ENCODE results near the gene MAP3K10. TPM values are rescaled to one million over a fixed set of nuclear protein-coding genes. Genes with fewer than 3 reads are reported as not detected.

The MAP3K10 gene
- total RNA-seq, 2 experiments from 2014 or later = 19.9 to 25.4 TPM

DNA sequence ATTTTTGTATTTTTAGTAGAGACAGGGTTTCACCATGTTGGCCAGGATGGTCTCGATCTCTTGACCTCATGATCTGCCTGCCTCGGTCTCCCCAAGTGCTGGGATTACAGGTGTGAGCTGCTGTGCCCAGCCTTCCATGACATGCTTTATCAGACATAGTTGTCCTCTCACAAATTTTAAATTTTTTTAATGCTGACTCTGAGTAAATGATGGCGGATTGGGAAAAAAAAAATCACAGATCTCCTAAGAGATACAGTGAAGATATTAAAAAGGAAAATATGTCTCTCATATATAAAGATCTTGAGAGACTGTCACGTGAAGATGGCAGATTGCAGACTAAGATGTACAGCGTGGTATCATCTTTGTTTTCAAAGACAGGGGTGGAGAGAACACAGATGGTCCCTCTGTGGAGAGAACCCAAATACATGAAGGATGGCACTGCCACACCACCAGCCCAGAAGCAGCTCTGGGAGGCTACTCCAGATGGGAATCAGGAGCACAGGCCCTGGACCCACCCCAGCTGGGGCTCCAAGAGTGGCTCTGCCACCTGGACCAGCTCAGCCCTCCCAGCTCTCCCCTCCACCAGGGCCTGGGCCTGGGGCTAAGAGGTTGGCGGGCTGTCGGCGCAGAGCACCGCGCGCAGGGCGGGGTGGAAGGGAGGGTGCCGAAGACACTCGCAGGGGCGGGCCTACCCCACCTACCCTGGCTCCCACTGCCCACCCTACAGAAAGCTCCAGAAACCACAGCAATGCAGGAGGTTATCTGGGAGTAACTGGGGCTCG is 55.3 kb downstream of the MAP3K10 start:
- CTCF ChIA-PET = no interaction called here
- ATAC-seq (no peak), DNase-seq (no peak)
- Mint-ChIP-seq H3K27me3 (no peaks in the 10 kb centered on the region), H3K4me1 (peaks cover 1% of the 10 kb centered on the region), H3K9me3 (ENCODE audit: low read depth) (no peaks in the 10 kb centered on the region), H3K36me3 (peaks cover 3% of the 10 kb centered on the region), H3K4me3 (no peak overlapping the region), H3K27ac (no peak overlapping the region)

DNA sequence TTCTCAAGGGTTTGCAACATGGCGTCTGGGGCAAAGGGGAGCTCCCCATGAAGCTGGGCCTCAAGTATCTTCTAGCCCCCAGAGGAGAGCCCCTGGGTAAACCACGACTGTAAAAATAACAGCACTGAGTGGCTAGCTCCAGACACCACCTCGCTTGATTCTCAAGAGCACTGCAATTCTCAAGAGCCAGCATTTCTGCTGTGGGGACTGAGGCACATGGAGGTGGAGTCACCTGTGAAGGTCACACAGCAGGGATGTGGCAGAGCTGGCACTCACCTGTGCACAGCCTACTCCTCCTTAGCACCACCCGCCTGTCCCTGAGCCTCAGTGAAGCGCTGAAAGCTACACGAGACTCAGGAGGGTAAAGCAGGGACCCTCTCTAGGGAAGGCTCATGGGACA is 56.0 kb downstream of the MAP3K10 start:
- CTCF ChIA-PET = no interaction called here
- H3K4me1 Mint-ChIP-seq = peaks cover 1% of the 10 kb centered on the region
- no peaks in the 10 kb centered on the region for H3K27me3 Mint-ChIP-seq
- no peak overlapping the region for H3K27ac Mint-ChIP-seq
- no peak overlapping the region for H3K4me3 Mint-ChIP-seq
- peaks cover 3% of the 10 kb centered on the region for H3K36me3 Mint-ChIP-seq
- ATAC-seq (no peak), DNase-seq (no peak)
- no peaks in the 10 kb centered on the region for H3K9me3 Mint-ChIP-seq (ENCODE audit: low read depth)

DNA sequence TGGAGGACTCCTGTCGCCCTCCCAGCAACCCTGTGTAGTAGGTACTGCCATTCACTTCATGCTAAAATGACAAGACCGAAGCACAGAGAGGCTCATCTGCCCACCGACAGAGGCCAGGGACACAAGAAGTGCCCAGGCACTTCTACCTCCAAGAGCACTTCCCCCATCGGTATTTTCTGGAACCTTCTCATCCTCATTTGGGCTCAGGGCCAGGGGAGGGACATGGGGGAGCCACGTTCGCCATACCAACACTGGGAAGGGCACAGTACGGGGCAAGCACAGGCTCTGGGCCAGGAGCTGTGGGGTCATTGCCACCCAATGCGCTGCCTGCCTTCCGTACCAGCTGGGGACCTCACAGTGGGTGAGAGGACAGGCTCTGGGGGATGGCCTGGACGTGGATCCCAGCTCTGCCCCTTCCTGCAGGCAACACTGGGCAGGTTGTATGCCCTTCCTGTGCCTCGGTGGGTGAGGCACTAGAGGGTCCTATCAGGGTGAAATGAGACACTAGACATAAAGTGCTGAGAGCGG is 56.6 kb downstream of the MAP3K10 start:
- Mint-ChIP-seq H3K4me3 (no peak overlapping the region), H3K4me1 (peaks cover 1% of the 10 kb centered on the region), H3K9me3 (ENCODE audit: low read depth) (no peaks in the 10 kb centered on the region), H3K27ac (no peak overlapping the region), H3K36me3 (peaks cover 3% of the 10 kb centered on the region), H3K27me3 (no peaks in the 10 kb centered on the region)
- no peak for DNase-seq
- no peak for ATAC-seq
- CTCF ChIA-PET = no interaction called here

DNA sequence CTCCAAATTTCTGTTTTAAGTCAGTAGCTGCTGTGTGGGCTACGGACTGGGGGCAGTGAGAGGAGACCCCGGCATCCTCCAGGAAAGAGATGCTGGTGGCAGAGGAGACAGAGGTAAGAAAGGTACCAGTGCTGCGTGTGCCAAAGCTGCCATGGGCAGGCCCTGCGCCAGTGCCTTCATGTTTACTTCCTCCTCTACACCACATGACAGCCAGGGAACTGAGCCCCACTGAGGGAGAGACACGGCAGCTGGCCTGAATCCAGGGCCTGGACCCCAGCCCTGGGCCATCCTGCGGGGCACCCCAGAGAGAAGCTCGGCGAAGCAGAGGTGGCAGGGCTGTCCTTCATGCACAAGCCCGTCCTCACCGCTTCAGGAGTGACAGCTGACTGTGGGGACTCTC is 58.0 kb downstream of the MAP3K10 start:
- peaks cover 3% of the 10 kb centered on the region for H3K36me3 Mint-ChIP-seq
- no peak overlapping the region for H3K4me3 Mint-ChIP-seq
- peaks cover 1% of the 10 kb centered on the region for H3K4me1 Mint-ChIP-seq
- H3K27me3 Mint-ChIP-seq = no peaks in the 10 kb centered on the region
- ATAC-seq (no peak), DNase-seq (no peak)
- no peak overlapping the region for H3K27ac Mint-ChIP-seq
- no peaks in the 10 kb centered on the region for H3K9me3 Mint-ChIP-seq (ENCODE audit: low read depth)
- CTCF ChIA-PET = no interaction called here

DNA sequence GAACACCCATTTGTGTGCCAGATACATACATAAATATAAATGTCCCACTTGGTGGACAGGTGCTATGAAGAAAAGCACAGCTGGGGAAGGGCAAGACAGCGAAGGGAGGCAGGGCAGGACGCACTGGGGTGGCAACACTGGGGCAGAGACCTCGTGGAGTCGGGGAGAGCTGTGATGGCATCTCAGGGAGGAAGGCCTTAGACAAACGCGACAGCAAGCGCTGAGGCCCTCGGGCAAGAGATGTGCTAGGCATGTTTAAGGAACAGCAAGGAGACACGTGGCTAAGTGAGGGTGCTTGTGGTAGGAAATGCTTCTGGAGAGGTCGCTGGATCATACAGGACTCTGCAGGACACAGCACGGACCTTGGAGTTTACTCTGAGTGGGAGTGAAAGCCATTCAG is 58.6 kb downstream of the MAP3K10 start:
- no peak overlapping the region for H3K4me3 Mint-ChIP-seq
- ATAC-seq = no peak
- peaks cover 1% of the 10 kb centered on the region for H3K4me1 Mint-ChIP-seq
- CTCF ChIA-PET = no interaction called here
- H3K27me3 Mint-ChIP-seq = no peaks in the 10 kb centered on the region
- H3K27ac Mint-ChIP-seq = no peak overlapping the region
- DNase-seq = no peak
- peaks cover 3% of the 10 kb centered on the region for H3K36me3 Mint-ChIP-seq
- no peaks in the 10 kb centered on the region for H3K9me3 Mint-ChIP-seq (ENCODE audit: low read depth)

DNA sequence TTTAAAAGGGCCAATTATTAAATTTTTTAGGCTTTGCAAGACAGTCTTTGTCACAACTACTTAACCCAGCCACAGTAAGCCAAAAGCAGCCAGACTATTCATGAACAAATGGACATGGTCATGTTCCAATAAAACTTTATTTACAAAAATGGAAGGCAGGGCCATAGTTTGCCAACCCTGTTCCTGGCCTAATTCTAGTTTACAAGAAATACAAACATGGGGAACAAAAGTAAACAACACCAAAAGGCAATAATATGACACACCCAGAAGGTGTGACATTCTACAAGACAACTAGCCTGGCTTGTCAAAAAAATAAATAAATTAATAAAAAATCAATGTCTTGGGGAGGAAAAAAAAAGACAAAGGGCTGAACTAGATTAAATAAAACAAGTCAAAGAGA is 60.0 kb downstream of the MAP3K10 start:
- no peak for DNase-seq
- H3K9me3 Mint-ChIP-seq (ENCODE audit: low read depth) = no peaks in the 10 kb centered on the region
- H3K4me1 Mint-ChIP-seq = peaks cover 1% of the 10 kb centered on the region
- ATAC-seq = no peak
- H3K4me3 Mint-ChIP-seq = no peak overlapping the region
- no peak overlapping the region for H3K27ac Mint-ChIP-seq
- CTCF ChIA-PET = no interaction called here
- H3K27me3 Mint-ChIP-seq = no peaks in the 10 kb centered on the region
- peaks cover 8% of the 10 kb centered on the region for H3K36me3 Mint-ChIP-seq

DNA sequence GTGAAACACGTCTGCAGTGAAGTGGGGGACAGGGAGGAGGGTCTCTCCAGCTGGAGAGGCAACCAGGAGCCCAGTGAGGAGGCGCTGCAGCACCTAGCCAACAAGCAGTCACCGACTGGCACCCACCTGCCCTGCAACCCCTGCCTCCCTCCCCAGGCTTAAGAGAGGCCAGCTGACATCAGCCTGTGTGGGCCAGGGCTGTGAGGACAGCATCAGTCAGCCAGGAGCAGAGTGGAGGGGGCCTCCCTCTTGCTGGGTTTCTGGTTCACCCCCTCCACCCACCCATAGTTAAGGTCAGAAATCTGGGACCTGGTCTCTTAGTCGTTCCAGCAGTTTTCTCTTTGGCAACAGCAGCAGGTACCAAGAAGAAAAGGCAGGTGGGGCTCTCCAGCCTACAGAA is 60.8 kb downstream of the MAP3K10 start:
- H3K36me3 Mint-ChIP-seq = peaks cover 8% of the 10 kb centered on the region
- CTCF ChIA-PET = no interaction called here
- no peaks in the 10 kb centered on the region for H3K9me3 Mint-ChIP-seq (ENCODE audit: low read depth)
- no peaks in the 10 kb centered on the region for H3K27me3 Mint-ChIP-seq
- no peak for DNase-seq
- peaks cover 1% of the 10 kb centered on the region for H3K4me1 Mint-ChIP-seq
- ATAC-seq = no peak
- H3K4me3 Mint-ChIP-seq = no peak overlapping the region
- H3K27ac Mint-ChIP-seq = no peak overlapping the region

DNA sequence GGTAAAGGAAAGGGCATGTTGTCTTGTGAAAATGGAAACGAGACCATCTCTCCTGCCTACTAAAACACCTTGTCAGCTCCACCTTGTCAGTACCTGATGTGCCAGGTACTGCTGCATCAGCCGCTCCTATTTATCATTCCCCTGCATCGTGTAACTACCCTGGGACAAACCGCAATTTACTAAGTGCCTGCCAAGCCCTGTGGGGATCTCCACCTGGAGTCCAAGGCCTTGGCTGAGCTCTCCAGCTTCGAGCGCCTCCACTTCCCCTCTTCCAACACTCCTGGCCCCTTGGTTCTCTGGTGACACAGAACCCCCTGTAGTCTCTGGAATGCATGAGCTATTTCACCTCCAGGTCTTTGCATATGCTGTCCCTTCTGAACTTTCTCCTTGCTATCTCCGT is 61.2 kb downstream of the MAP3K10 start:
- CTCF ChIA-PET = no interaction called here
- no peak overlapping the region for H3K4me3 Mint-ChIP-seq

DNA sequence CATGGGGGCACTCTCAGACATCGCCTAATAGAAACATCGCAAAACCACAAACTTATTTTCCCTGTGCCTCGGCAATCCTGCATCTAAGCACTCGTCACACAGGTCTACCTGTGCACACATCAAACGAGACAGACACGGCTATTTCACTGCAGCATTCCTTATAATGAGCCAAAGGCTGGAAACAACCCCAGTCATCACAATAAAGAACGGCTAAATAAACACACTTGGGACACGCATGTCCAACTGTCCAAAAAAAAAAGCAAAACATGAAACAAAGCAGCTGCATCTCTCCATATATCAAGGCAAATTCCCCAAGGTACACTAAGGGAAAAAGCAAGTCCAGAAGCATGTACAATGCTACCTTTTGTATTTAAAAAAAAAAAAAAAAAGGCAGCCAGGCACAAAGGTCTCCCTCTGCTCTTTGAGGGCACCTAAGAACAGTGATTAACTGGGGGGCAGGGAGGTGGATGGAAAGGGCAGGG is 62.4 kb downstream of the MAP3K10 start:
- DNase-seq = no peak
- Mint-ChIP-seq H3K4me3 (no peak overlapping the region), H3K36me3 (peaks cover 11% of the 10 kb centered on the region), H3K27me3 (no peaks in the 10 kb centered on the region), H3K27ac (no peak overlapping the region), H3K9me3 (ENCODE audit: low read depth) (no peaks in the 10 kb centered on the region), H3K4me1 (peaks cover 1% of the 10 kb centered on the region)
- ATAC-seq = no peak
- CTCF ChIA-PET = no interaction called here

More for the DNA sequence above, 61.2 kb downstream of the MAP3K10 start:
- Mint-ChIP-seq H3K27me3 (no peaks in the 10 kb centered on the region), H3K4me1 (peaks cover 1% of the 10 kb centered on the region), H3K27ac (no peak overlapping the region), H3K9me3 (ENCODE audit: low read depth) (no peaks in the 10 kb centered on the region), H3K36me3 (peaks cover 8% of the 10 kb centered on the region)
- ATAC-seq = no peak
- DNase-seq = no peak

DNA sequence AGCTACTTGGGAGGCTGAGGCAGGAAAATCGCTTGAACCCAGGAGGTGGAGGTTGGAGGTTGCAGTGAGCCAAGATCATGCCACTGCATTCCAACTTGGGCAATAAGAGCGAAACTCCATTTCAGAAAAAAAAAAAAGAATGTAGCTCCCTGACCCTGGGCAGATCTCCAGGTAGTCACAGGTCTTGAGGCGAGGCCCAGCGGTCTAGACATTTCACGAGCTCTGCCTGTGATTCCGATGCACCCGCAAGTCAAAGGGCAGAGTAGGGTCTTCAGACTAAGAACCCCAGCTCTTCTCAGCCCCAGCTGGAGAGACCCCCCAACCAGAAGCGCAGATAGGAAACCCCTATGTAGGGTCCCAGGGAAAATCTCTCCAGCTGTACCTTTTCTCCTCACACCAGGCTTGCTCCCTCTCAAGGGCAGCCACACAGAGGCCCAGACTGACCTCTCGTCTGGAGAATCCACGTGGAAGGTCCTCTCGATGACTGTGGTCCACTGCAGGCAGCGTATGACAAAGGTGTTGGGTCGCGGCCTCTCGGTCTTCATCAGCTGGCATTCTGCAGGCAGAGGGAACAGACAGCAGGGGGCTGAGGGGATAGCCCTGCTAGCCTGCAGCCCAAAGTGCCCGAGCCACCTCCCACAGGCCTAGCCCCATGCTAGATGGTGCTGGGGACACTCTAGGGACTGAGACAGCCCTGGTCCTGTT is 63.6 kb downstream of the MAP3K10 start:
- Mint-ChIP-seq H3K36me3 (peaks cover 8% of the 10 kb centered on the region), H3K4me1 (peaks cover 1% of the 10 kb centered on the region), H3K4me3 (no peak overlapping the region), H3K27me3 (no peaks in the 10 kb centered on the region), H3K27ac (no peak overlapping the region), H3K9me3 (ENCODE audit: low read depth) (no peaks in the 10 kb centered on the region)
- no peak for ATAC-seq
- CTCF ChIA-PET = no interaction called here
- no peak for DNase-seq

DNA sequence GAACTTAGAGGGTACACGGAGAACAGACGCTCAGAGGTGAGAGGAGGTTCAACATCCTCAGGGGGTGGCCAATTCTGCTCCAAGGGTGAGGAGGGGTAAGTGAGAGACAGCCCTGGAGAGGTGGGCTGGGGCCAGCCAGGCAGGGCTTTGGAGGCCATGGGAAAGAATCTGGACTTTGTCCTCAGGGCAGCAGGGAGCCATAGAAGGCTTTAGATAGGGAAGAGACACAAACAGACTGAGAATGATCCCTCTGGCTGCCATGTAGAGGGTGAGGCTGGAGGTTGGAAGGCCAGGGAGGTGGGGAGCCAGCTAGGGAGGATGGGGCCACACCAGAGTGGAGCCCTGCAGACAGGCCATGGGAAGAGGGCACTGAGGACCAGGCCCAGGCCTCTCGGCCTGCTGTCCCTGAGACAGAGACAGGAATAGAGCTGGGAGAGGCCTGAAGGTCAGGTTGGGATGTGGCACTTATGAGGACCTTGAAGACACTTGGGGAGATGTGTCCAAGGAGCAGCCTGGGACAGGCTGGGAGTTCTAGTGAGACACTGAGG is 64.5 kb downstream of the MAP3K10 start:
- no peak overlapping the region for H3K4me3 Mint-ChIP-seq
- peaks cover 7% of the 10 kb centered on the region for H3K36me3 Mint-ChIP-seq
- no peak overlapping the region for H3K27ac Mint-ChIP-seq
- CTCF ChIA-PET = no interaction called here
- H3K9me3 Mint-ChIP-seq (ENCODE audit: low read depth) = no peaks in the 10 kb centered on the region
- ATAC-seq (no peak), DNase-seq (no peak)
- peaks cover 1% of the 10 kb centered on the region for H3K4me1 Mint-ChIP-seq
- no peaks in the 10 kb centered on the region for H3K27me3 Mint-ChIP-seq

DNA sequence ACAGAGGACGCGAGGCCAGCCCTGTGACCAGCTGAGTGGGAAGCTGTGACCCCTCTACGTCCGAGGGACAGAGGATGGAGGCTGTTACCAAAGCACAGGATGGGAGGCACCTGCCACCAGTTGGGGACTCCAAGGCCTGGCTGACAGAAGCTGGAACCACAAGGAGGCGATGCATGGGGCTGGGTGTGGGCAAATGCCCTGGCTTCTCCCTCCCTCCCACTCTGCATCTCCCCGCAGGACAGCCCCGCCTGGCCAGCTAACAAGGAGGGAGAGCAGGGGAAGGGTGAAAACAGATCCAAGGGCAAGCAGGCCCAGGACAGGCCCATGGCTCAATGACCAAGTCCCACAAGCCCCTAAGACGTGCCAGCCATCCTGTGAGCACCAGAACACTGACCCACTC is 65.3 kb downstream of the MAP3K10 start:
- H3K27me3 Mint-ChIP-seq = no peaks in the 10 kb centered on the region
- no peak overlapping the region for H3K27ac Mint-ChIP-seq
- CTCF ChIA-PET = no interaction called here

DNA sequence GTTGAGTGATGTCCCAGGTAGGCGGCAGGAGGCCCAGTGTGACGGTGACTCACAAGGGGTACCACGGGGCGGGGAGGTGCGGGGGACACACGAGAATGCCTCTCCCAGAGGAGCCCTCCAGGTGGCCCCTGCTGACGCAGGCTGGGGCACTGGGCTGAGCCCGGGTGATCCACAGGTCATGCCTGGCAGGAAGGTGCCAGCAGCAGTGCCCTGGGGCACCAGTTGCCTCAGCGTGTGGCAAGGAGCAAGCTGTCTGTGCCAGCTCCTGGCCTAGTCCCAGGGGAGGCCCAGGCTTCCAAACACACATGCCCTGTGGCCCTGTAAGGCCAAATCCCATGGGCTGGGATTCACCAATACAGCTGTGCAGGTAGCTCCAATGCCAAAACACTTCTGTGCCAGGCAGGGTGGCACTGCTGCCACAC is 65.9 kb downstream of the MAP3K10 start:
- H3K27ac Mint-ChIP-seq = no peak overlapping the region

More for the DNA sequence above, 65.3 kb downstream of the MAP3K10 start:
- no peak for DNase-seq
- H3K4me1 Mint-ChIP-seq = peaks cover 1% of the 10 kb centered on the region
- H3K4me3 Mint-ChIP-seq = no peak overlapping the region
- no peak for ATAC-seq
- peaks cover 7% of the 10 kb centered on the region for H3K36me3 Mint-ChIP-seq
- no peaks in the 10 kb centered on the region for H3K9me3 Mint-ChIP-seq (ENCODE audit: low read depth)

DNA sequence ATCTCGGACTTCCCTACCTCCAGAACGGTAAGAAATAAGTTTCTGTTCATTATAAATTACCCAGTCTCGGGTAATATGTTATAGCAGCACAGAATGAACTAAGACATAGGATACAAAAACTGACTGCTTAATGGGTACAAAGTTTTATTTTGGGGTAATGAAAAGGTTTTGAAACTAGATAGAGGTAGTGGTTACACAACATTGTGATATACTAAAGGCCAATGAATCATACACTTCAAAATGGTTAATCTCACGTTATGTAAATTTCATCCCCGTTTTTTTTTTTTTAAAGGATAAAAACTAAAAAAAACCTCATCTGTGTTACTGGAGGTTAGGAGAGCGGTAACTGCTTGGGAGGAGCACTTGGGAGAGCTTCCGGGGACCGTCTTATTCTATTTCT is 70.4 kb downstream of the MAP3K10 start:
- no peaks in the 10 kb centered on the region for H3K27me3 Mint-ChIP-seq
- CTCF ChIA-PET = no interaction called here
- peaks cover 1% of the 10 kb centered on the region for H3K4me1 Mint-ChIP-seq
- no peak for DNase-seq
- no peak overlapping the region for H3K4me3 Mint-ChIP-seq
- no peak for ATAC-seq
- no peaks in the 10 kb centered on the region for H3K9me3 Mint-ChIP-seq (ENCODE audit: low read depth)
- H3K27ac Mint-ChIP-seq = no peak overlapping the region
- H3K36me3 Mint-ChIP-seq = peaks cover 16% of the 10 kb centered on the region

More for the DNA sequence above, 65.9 kb downstream of the MAP3K10 start:
- Mint-ChIP-seq H3K36me3 (peaks cover 7% of the 10 kb centered on the region), H3K4me1 (peaks cover 1% of the 10 kb centered on the region), H3K27me3 (no peaks in the 10 kb centered on the region), H3K9me3 (ENCODE audit: low read depth) (no peaks in the 10 kb centered on the region), H3K4me3 (no peak overlapping the region)
- no peak for DNase-seq
- CTCF ChIA-PET = no interaction called here
- ATAC-seq = no peak

Measured in activated CD8-positive, alpha-beta memory T cell treated with anti-CD3 and anti-CD28 coated beads, Interleukin-2, amount 10 ng/mL, durations not matched to agents 7 days and 5 days (primary cell).